Measurements from ENCODE around the gene DACT3.

GRCh38 chr19:46668662-46669061, 7.7 kb upstream of the DACT3 start:
- TF ChIP-seq CTCF (conservative IDR thresholded peaks at IDR 0.05; ENCODE audit: low read depth, low read length) (no peak), POLR2A (IDR thresholded peaks at IDR 0.05; ENCODE audit: low read depth, low read length) (no peak), FOS (IDR thresholded peaks at IDR 0.05; ENCODE audit: low read depth, low read length) (no peak), NFE2L2 (IDR thresholded peaks at IDR 0.05; ENCODE audit: low read depth, low read length) (no peak), RAD21 (IDR thresholded peaks at IDR 0.05; ENCODE audit: low read length) (no peak), BHLHE40 (IDR thresholded peaks at IDR 0.05; ENCODE audit: low read depth, low read length) (no peak), USF2 (IDR thresholded peaks at IDR 0.05; ENCODE audit: low read depth, low read length) (no peak), RFX5 (IDR thresholded peaks at IDR 0.05; ENCODE audit: low read depth, low read length) (no peak), ELK1 (IDR thresholded peaks at IDR 0.05; ENCODE audit: borderline replicate concordance, low read depth, low read length) (no peak), RCOR1 (IDR thresholded peaks at IDR 0.05; ENCODE audit: insufficient replicate concordance, low read length) (no peak), MAFK (IDR thresholded peaks at IDR 0.05; ENCODE audit: low read depth, low read length) (no peak), CHD1 (IDR thresholded peaks at IDR 0.05; ENCODE audit: low read depth, low read length) (no peak), CEBPB (IDR thresholded peaks at IDR 0.05; ENCODE audit: low read depth, low read length) (no peak)
